Activated gamma-delta T cell treated with Interleukin-2 at 50 U/mL for 16 hours (primary cell): ENCODE measurements around the gene NQO1.
A peak's percentile ranks its signal among the peaks of the same experiment; 100 is the strongest.
"Not testable (repeated sequence)": the region's sequence is repeated elsewhere in the genome, so short reads cannot be mapped to it uniquely, and the experiment has no call there.

Experiments
- DNase-seq: peaks from one replicate; pipeline ENCODE4 v3.0.0-alpha.2; 2020

The NQO1 gene

GRCh38 chr16:69726313-69727060, at the start of gene NQO1:
TSS of gene NQO1 (minus strand) at chr16:69726560. CDS start at chr16:69726439, 121 bp downstream.
- peak; percentile 90 for DNase-seq

GRCh38 chr16:69775563-69775962, 49.2 kb upstream of the NQO1 start:
- no peak for DNase-seq

GRCh38 chr16:69773260-69773947, 47.0 kb upstream of the NQO1 start:
- no peak for DNase-seq

GRCh38 chr16:69771651-69771967, 45.2 kb upstream of the NQO1 start:
- no peak for DNase-seq

GRCh38 chr16:69769404-69769803, 43.0 kb upstream of the NQO1 start:
- no peak for DNase-seq

DNA sequence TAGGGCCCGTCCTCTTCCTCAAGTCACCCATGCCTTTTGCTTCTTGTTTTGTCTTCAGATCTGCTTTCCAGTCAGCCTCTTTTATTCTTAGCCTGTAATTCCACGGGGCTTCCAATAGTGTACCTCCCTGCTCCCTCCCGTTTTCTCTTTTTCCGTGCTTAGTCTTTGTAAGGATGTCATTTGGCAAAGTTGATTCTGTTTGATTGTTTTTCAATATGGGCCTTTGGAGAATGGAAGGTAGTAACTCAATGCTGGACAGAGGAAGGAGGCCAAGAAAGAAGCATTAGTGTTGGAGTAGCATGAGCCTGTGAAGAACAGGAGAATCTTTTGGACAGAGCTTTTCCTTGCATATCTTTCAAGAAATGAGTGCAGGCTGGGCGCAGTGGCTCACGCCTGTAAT, 42.3 kb upstream of the NQO1 start:
- no peak for DNase-seq

GRCh38 chr16:69767459-69768229, 41.3 kb upstream of the NQO1 start:
- DNase-seq: no peak

DNA sequence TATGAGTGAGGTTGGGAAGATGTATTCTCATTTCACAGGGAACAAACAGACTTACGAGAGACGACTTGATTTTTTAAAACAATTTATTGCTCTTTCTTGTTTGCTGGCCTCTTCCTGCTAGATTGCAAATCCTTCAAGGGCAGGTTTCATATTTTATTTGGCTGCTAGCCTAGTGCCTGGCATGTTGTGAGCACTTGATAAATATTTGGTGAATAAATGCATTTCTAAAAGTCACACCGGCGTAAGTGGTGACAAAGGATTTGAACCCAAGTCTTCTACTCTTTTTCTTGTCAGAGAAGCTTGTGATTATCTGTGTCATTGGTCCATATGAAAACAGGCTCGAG, 37.2 kb upstream of the NQO1 start:
- DNase-seq: no peak

DNA sequence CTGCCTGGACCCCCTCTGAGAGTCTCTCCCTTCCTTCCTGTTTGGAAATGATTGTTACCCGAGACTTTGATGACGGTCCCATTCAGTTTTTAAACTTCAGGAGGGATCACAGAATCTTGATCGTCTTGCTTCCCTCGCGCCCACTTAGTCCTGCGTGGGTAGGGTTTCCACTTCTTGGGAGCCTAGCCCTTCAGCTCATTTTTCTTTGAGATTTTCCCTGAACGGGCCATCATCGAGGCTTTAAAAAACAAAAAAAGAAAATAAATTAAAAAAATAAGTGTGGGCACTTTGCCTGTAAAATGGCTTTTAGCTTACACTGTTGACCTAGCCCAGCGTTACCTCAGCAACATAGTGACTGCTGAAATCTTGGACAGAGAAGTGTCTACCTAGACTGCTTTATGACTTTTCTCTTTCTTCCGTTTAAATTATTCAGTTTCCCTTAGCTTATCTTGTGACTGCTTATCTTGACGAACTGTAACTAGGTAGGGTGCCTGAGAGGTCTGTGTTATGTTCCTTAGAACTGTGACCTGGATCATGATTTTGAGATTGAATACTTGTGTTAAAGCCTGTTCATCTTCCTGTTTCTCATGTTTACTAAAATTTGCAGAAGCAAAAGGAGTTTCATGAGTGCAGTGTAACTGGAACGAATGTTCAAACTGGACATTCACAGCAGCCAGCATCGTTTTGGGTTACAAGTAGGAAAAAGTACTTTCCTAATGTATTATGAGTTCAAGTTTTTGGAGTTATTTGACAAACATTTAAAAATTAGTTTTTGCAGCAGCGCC, 36.6 kb upstream of the NQO1 start:
- DNase-seq: no peak

DNA sequence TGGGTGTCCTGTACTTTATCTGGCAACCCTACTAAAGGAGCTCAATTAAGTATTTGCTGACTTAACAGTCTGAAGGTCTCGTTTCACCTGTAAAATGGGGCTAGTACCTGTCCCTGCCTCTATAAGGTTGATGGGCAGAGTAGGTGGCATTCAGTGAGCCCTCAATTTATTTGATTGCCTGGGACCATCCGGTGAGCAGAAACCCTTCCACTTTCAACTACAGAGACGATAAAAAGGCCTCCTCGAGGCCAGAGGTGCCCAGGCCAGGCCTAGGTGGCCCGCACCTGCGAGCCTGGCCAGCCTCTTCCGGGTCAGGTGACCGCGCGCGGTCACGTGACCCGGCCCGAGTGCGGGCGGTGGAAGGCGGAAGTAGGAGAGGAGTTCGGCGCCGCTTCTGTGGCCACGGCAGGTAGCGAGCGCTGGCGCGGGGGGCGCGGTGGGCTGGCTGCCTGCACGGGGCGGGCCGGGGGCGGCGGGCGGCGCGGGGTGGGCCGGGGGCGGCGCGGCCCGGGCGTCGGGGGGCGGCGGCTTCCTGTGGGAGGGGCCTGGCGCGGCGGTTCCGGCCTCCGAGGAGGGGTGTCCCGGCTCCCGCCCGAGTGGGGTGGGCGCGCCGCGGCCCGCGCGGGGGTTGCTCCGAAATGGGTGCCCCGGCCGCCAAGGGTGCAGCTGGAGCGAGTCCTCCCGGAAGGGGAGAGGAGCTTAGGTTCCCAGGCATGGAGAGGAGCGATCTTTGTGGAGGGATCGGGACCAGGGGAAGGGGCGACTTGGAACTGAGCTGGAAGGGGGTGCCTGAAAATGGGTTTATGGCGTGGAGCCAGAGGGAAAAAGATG, 35.8 kb upstream of the NQO1 start, which contains the start of gene WWP2:
TSS of gene WWP2 (plus strand) at position 350 of the 831 bp plus-strand sequence. CDS start 24,679 bp downstream, outside the sequence.
- peak; percentile 73 for DNase-seq

- DNase-seq: not testable (repeated sequence)
Measured at GRCh38 chr16:69757375-69757774, 31.0 kb upstream of the NQO1 start.

- no peak for DNase-seq
Measured at GRCh38 chr16:69756705-69757104, 30.3 kb upstream of the NQO1 start.

DNA sequence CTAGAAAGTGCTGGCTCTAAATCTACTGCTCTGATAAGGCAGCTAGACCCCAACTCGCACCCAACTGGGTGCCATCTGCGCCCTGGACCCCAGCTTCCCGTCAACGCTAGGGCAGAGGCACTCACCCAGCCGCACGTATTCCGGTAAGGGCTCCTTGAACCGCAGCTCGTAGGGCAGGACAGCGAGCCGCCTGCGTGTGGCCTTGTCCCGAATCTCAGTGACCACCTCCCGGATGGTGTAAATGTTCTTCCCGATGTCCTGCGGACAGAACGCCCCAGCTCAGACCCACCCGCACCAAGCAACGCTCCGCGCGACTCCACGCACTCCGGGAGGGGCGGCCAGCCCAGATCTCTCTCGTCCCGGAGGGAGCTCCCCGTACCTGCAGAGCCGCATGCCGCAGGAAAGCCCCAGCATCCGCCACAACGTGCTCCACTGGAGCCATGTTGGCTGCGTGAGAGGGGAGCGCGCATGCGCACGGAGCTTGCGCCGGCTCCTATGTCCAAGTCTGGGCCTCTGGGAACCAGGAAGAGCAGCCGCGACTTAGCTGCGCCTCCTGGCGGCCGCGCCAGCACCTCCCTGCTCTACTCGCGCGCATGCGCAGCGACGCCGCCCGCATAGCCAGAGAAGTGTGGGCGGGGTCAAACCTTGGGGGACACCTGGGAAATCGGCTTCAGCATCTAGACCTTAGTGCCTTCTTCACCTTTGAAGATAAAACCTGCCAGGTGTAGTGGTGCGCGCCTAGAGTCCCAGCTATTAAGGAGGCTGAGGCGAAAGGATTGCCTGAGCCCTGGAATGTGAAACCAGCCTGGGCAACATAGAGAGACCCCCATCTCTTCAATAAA, 28.3 kb upstream of the NQO1 start, which contains the start of gene NOB1:
TSS of gene NOB1 (minus strand) at position 458 of the 842 bp plus-strand sequence. CDS start at position 442, 16 bp downstream.
- peak; percentile 96 for DNase-seq

- DNase-seq: no peak
Measured at GRCh38 chr16:69754143-69754468, 27.7 kb upstream of the NQO1 start.

- no peak for DNase-seq
Measured at GRCh38 chr16:69748694-69749345, 22.5 kb upstream of the NQO1 start.

- no peak for DNase-seq
Measured at GRCh38 chr16:69747115-69747514, 20.8 kb upstream of the NQO1 start.

GRCh38 chr16:69745959-69746358, 19.6 kb upstream of the NQO1 start:
- no peak for DNase-seq

DNA sequence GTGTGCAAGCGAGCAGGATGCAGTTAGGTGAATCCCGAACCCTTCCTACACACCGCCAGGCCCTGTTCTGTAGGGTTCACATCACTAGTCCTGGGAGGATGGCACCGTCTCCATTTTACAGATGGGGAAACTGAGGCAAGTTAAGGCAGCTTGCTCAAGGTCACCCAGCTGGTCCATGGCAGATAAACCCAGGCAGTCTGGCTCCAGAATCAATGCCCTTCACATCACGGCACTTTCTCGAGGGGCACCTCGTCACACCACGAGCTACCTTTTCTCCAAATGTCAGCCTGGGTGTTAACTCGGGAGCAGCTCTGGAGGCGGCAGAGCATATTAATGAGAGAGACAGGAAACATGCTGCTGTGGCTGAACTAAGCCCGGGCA, 18.9 kb upstream of the NQO1 start:
- DNase-seq: no peak

GRCh38 chr16:69744363-69745231, 18.2 kb upstream of the NQO1 start:
- no peak for DNase-seq
